Activated naive CD4-positive, alpha-beta T cell treated with anti-CD3 and anti-CD28 coated beads for 36 hours (primary cell): Measurements from ENCODE around the gene LIMA1. TPM values are rescaled to one million over a fixed set of nuclear protein-coding genes. Genes with fewer than 3 reads are reported as not detected.
"Not testable (repeated sequence)": the region's sequence is repeated elsewhere in the genome, so short reads cannot be mapped to it uniquely, and the experiment has no call there.

ENCODE experiments used
- CTCF ChIA-PET: fragments of 350-600 bp; sonication (Branson Sonifier 250); formaldehyde crosslinking; loops from one replicate; lab custom pipeline; 2021; ENCODE audit warnings: antibody characterized with exemption; lab: Charles Lee
- DNase-seq: peaks from one replicate; pipeline ENCODE4 v3.0.0-alpha.2; 2020
- H3K27ac Mint-ChIP-seq: one replicate; pipeline ENCODE4 v1.8.0; 2021; ENCODE audit warnings: mild to moderate bottlenecking, mixed read lengths
- H3K27me3 Mint-ChIP-seq: one replicate; pipeline ENCODE4 v1.8.0; 2021; ENCODE audit warnings: low read depth, mixed read lengths
- H3K36me3 Mint-ChIP-seq: one replicate; pipeline ENCODE4 v1.8.0; 2021; ENCODE audit warnings: low read depth, mixed read lengths
- H3K4me1 Mint-ChIP-seq: one replicate; pipeline ENCODE4 v1.8.0; 2021; ENCODE audit warnings: low read depth, mixed read lengths
- H3K4me3 Mint-ChIP-seq: one replicate; pipeline ENCODE4 v1.8.0; 2021; ENCODE audit warnings: mild to moderate bottlenecking, moderate library complexity, mixed read lengths
- H3K9me3 Mint-ChIP-seq: one replicate; pipeline ENCODE4 v1.8.0; 2021; ENCODE audit warnings: mixed read lengths
- intact Hi-C: fragments of 100-400 bp; cut with micrococcal nuclease; formaldehyde crosslinking; loops from one replicate; pipeline ENCODE4 v1.15.1; 2023
- total RNA-seq, 2 experiments: library from RNA; stranded (reverse); gene quantifications; one replicate each; pipeline ENCODE4 v1.2.3, GENCODE V29; 2021

Gene LIMA1
- total RNA-seq, 2 experiments from 2014 or later: 15.9 to 16.5 TPM

GRCh38 chr12:50279501-50279900, 3.8 kb downstream of the LIMA1 start:
- Mint-ChIP-seq H3K4me1 (peaks cover 12% of the 10 kb centered on the region), H3K27me3 (no peaks in the 10 kb centered on the region), H3K9me3 (no peaks in the 10 kb centered on the region), H3K36me3 (no peaks in the 10 kb centered on the region), H3K4me3 (no peak overlapping the region), H3K27ac (no peak overlapping the region)
- intact Hi-C loops: no loop called here
- CTCF ChIA-PET: interaction anchor here (0.7 kb wide), 1 partner anchor 486 kb away, joined by 3 read pairs; no protein-coding TSS in a partner anchor
- no peak for DNase-seq

DNA sequence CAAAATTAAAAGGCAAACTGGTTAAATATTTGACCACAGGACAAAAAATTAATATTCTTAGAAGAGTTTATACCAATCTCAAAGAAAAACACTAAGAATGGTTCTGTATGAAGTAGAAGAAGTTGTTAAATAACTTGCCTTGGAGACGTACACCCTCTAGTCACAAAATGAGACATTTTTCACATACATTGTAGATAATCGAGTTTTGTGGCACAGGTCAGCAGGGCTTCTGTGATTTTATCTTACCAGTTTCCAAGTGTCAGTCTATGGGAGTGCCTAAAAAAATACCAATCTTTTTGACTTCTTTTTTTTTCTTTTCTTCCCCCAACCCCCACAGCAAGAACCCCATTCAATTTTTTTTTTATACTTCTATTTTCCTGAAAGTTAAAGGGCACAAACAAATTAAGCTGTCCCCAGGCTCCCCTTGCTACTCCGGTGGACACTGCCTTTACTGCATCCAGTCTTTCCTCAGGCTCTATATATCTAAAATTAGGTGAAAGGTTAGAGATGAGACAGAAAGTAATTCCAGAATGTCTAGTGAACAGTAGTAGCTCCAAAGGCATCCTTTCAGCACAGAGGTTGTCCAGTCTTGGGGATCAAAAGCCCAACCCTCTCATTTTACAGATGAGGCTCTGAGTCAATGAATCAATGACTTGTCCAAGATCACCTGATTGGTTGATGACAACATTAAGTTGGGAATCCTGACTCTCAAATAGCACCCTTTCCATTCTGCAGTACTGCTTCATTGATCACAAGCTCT, 6.2 kb downstream of the LIMA1 start:
- Mint-ChIP-seq H3K36me3 (no peaks in the 10 kb centered on the region), H3K4me3 (no peak overlapping the region), H3K27ac (no peak overlapping the region), H3K9me3 (no peaks in the 10 kb centered on the region), H3K27me3 (no peaks in the 10 kb centered on the region), H3K4me1 (peaks cover 4% of the 10 kb centered on the region)
- no peak for DNase-seq
- intact Hi-C loops: no loop called here
- CTCF ChIA-PET: interaction anchor here (0.6 kb wide), 1 partner anchor 21 kb away, joined by 4 read pairs; no protein-coding TSS in a partner anchor

DNA sequence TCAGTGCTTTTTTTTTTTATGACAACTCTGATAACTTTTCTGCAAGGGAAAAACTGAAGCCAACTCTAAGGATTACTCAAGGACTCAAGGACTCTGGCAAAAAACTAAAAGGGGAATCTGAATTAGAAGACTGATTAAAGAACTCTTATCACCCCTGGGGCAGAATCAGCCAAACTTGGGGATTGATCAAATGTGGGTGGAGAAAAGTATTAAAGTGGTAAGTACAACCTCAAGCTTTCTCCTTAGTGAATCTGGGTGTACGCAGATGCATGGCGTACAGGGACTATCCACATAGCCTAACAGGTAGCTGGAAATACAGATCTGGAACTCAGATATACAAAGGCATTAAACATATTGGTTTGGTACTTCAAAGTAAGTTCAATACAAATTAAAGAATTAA, 7.3 kb downstream of the LIMA1 start:
- Mint-ChIP-seq H3K4me3 (no peak overlapping the region), H3K36me3 (no peaks in the 10 kb centered on the region)
- intact Hi-C loops: no loop called here

GRCh38 chr12:50275556-50275955, 7.8 kb downstream of the LIMA1 start:
- intact Hi-C loops: no loop called here
- no peaks in the 10 kb centered on the region for H3K9me3 Mint-ChIP-seq
- H3K4me3 Mint-ChIP-seq: no peak overlapping the region
- no peak for DNase-seq
- no peaks in the 10 kb centered on the region for H3K36me3 Mint-ChIP-seq
- no peak overlapping the region for H3K27ac Mint-ChIP-seq
- peaks cover 4% of the 10 kb centered on the region for H3K4me1 Mint-ChIP-seq
- CTCF ChIA-PET: no interaction called here
- H3K27me3 Mint-ChIP-seq: no peaks in the 10 kb centered on the region

More for the DNA sequence above, 7.3 kb downstream of the LIMA1 start:
- H3K9me3 Mint-ChIP-seq: no peaks in the 10 kb centered on the region
- peaks cover 4% of the 10 kb centered on the region for H3K4me1 Mint-ChIP-seq
- DNase-seq: no peak
- H3K27ac Mint-ChIP-seq: no peak overlapping the region
- H3K27me3 Mint-ChIP-seq: no peaks in the 10 kb centered on the region
- CTCF ChIA-PET: no interaction called here

DNA sequence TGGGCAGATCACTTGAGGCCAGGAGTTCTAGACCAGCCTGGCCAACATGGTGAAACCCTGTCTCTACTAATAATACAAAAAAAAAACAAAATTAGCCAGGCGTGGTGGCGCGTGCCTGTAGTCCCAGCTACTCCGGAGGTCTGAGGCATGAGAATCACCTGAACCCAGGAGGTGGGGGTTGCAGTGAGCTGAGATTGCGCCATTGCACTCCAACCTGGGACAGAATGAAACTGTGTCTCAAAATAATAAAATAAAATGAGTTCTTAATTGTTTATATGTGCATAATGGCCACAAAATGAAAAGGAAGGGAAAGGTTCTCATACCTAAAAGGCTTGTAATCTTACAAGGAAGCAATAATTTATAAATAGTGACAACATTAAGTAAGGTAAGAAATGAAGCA, 8.2 kb downstream of the LIMA1 start:
- H3K36me3 Mint-ChIP-seq, CTCF ChIA-PET, intact Hi-C loops, DNase-seq, H3K27ac Mint-ChIP-seq, H3K27me3 Mint-ChIP-seq, H3K9me3 Mint-ChIP-seq, H3K4me1 Mint-ChIP-seq, H3K4me3 Mint-ChIP-seq: not testable (repeated sequence)

DNA sequence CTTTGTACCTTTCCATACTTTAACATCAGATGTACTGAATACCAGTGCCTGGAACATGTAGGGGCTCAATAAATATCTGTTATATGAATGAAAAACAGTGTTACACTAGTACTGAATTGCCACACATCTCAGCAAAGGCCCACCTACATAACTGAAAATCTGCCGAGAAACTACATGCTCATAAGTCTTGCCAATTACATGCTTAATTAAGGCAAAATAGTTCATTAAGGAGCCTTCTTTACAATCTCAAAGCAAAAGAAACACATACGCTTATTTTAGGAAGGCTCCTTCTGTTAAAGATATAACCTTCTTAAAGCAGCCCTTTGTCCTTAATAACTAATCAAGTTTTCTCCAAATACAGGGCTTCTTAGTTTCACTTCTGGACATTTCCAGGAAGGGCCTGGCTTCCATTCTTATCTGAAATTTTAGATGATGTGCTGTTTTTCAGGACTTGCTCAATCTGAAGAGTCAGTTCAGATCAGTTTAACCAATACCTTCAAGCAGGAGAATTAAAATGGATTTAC, 11.5 kb downstream of the LIMA1 start:
- intact Hi-C loops: no loop called here
- no peaks in the 10 kb centered on the region for H3K27me3 Mint-ChIP-seq

DNA sequence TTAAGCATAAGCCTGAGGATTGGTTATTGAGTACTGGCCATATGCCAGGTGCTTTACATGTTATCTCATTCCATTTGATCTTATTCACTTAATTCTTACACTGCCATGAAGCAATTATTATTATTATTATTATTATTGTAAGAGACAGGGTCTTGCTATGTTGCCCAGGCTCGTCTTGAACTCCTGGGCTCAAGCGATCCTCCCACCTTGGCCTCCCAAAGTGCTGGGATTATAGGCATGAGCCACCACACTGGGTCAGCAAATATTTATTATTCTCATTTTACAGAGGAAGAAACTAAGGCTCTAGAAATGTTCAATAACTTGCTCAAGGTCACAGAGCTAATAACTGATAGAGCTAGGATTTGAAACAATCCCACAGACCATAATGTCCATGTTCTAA, 14.8 kb downstream of the LIMA1 start:
- CTCF ChIA-PET: no interaction called here
- intact Hi-C loops: no loop called here
- no peak for DNase-seq
- Mint-ChIP-seq H3K4me1 (no peaks in the 10 kb centered on the region), H3K27ac (no peak overlapping the region), H3K9me3 (no peaks in the 10 kb centered on the region), H3K27me3 (no peaks in the 10 kb centered on the region), H3K4me3 (no peak overlapping the region), H3K36me3 (no peaks in the 10 kb centered on the region)

More for the DNA sequence above, 11.5 kb downstream of the LIMA1 start:
- CTCF ChIA-PET: no interaction called here
- H3K27ac Mint-ChIP-seq: no peak overlapping the region
- H3K4me1 Mint-ChIP-seq: peaks cover 4% of the 10 kb centered on the region
- no peaks in the 10 kb centered on the region for H3K9me3 Mint-ChIP-seq
- no peak for DNase-seq
- H3K36me3 Mint-ChIP-seq: no peaks in the 10 kb centered on the region
- no peak overlapping the region for H3K4me3 Mint-ChIP-seq

DNA sequence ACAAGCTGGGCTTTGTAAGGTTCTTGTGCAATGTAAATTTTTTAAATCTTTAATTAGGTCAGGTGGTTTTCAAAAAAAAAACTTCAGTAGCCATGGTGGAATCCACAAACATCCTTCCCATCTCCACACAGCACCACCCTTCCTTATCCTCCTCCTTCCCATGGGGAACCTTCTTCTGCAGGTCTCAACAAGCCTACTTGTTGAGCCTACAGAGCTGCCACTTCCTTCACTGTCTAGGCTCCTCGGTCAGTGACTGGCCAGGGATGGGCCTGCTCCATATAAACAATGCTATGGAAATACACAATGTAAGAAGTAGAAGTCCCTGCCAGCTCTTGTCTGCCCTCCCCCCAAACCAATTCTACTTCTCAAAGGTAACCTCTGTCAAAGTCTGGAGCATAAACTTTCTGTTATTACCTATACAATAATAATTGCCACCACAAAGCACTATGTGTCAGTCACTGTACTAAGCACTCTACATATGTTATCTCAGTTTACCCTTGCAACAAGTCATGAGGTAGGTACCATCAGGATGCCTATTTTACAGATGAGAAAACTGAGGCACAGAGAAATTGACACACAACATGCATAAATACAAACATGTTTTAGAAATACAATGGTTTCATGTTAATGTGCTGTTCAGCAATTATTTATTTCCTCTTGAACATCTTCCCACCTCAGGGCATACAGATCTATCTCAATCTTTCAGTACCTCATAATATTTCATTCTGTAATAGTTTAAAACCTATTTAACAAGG, 17.4 kb downstream of the LIMA1 start:
- no peaks in the 10 kb centered on the region for H3K36me3 Mint-ChIP-seq
- CTCF ChIA-PET: interaction anchor here (0.6 kb wide), 1 partner anchor 434 kb away, joined by 3 read pairs; no protein-coding TSS in a partner anchor
- intact Hi-C loops: no loop called here
- no peaks in the 10 kb centered on the region for H3K4me1 Mint-ChIP-seq
- H3K9me3 Mint-ChIP-seq: no peaks in the 10 kb centered on the region
- H3K27me3 Mint-ChIP-seq: no peaks in the 10 kb centered on the region
- H3K27ac Mint-ChIP-seq: no peak overlapping the region
- DNase-seq: no peak
- H3K4me3 Mint-ChIP-seq: no peak overlapping the region

DNA sequence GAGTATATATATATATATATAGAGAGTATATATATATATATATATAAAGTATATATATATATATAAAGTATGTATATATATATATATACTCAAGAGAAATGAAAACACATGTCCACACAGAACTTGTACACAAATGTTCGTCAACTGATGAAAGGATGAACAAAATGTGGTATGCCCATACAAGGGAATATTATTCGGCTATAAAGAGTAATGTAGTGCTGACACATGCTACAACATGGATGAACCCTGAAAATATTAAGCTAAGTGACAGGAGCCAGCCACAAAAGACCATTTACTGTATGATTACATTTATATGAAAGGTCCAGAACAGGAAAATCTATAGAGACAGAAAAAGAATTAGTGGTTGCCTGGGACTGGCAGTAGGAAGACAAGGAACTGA, 19.5 kb downstream of the LIMA1 start:
- CTCF ChIA-PET: no interaction called here
- Mint-ChIP-seq H3K4me1 (no peaks in the 10 kb centered on the region), H3K4me3 (no peak overlapping the region), H3K9me3 (no peaks in the 10 kb centered on the region), H3K27me3 (no peaks in the 10 kb centered on the region), H3K36me3 (no peaks in the 10 kb centered on the region), H3K27ac (no peak overlapping the region)
- no peak for DNase-seq
- intact Hi-C loops: no loop called here

- intact Hi-C loops: no loop called here
- Mint-ChIP-seq H3K9me3 (no peaks in the 10 kb centered on the region), H3K36me3 (no peaks in the 10 kb centered on the region), H3K27me3 (no peaks in the 10 kb centered on the region), H3K4me3 (no peak overlapping the region), H3K27ac (no peak overlapping the region), H3K4me1 (no peaks in the 10 kb centered on the region)
- CTCF ChIA-PET: interaction anchor here (0.6 kb wide), 1 partner anchor 27 kb away, joined by 3 read pairs; no protein-coding TSS in a partner anchor
- DNase-seq: no peak
Observed at GRCh38 chr12:50261654-50262053, 21.7 kb downstream of the LIMA1 start.

- no peaks in the 10 kb centered on the region for H3K27me3 Mint-ChIP-seq
- H3K4me3 Mint-ChIP-seq: no peak overlapping the region
- CTCF ChIA-PET: no interaction called here
- H3K36me3 Mint-ChIP-seq: no peaks in the 10 kb centered on the region
- no peaks in the 10 kb centered on the region for H3K9me3 Mint-ChIP-seq
- intact Hi-C loops: no loop called here
- no peak for DNase-seq
- no peak overlapping the region for H3K27ac Mint-ChIP-seq
- H3K4me1 Mint-ChIP-seq: peaks cover 10% of the 10 kb centered on the region
Observed at GRCh38 chr12:50258167-50258551, 25.2 kb downstream of the LIMA1 start.

GRCh38 chr12:50257236-50258166, 25.8 kb downstream of the LIMA1 start:
- H3K27me3 Mint-ChIP-seq: no peaks in the 10 kb centered on the region
- peaks cover 10% of the 10 kb centered on the region for H3K4me1 Mint-ChIP-seq
- no peaks in the 10 kb centered on the region for H3K9me3 Mint-ChIP-seq
- intact Hi-C loops: no loop called here
- H3K36me3 Mint-ChIP-seq: no peaks in the 10 kb centered on the region
- no peak overlapping the region for H3K4me3 Mint-ChIP-seq
- H3K27ac Mint-ChIP-seq: no peak overlapping the region
- CTCF ChIA-PET: no interaction called here
- no peak for DNase-seq
